Mucosa of descending colon (tissue), 3 donors: ENCODE measurements around the gene PXK. TPM values are rescaled to one million over a fixed set of nuclear protein-coding genes. Genes with fewer than 3 reads are reported as not detected.
"Not testable (repeated sequence)": the region's sequence is repeated elsewhere in the genome, so short reads cannot be mapped to it uniquely, and the experiment has no call there.

Source experiments
- ATAC-seq: fragments of 200-7000 bp; cut with Tn5 transposase; one replicate; pipeline ENCODE4 v1.9.1; 2020; ENCODE audit warnings: mild to moderate bottlenecking, moderate library complexity
- DNase-seq, 3 donors: peaks; one replicate each; pipeline ENCODE4 v3.0.0-alpha.2; 2020
- H3K36me3 ChIP-seq: fragments of 200-600 bp; one replicate; pipeline ENCODE4 v1.8.0; 2021; ENCODE audit warnings: low read depth, mild to moderate bottlenecking
- H3K4me1 ChIP-seq: fragments of 200-600 bp; one replicate; pipeline ENCODE4 v1.8.0; 2021; ENCODE audit warnings: low read depth, mild to moderate bottlenecking
- H3K4me3 ChIP-seq: fragments of 200-600 bp; one replicate; pipeline ENCODE4 v1.8.0; 2021; ENCODE audit warnings: mild to moderate bottlenecking
- H3K9me3 ChIP-seq: fragments of 200-600 bp; one replicate; pipeline ENCODE4 v1.8.0; 2021; ENCODE audit warnings: mild to moderate bottlenecking
- intact Hi-C, 2 donors: fragments of 100-400 bp; cut with DNase I in 1 of 2; cut with micrococcal nuclease in 1 of 2; formaldehyde crosslinking; loops; one replicate each; pipeline versions ENCODE4 v1.11.0 to v1.11.1; 2022; cut with DNase I, micrococcal nuclease
- long read RNA-seq, 2 donors: library from polyadenylated mRNA; unstranded; transcript quantifications; one replicate each; pipeline ENCODE4 v2.0.0, GENCODE V29; 2019 to 2021
- total RNA-seq, 3 donors: library from RNA; stranded (reverse); fragmentation: NEBNext Ultra II Directional in 2 of 3; extraction: Animal tissue kit (Norgen Biotek cat#: 25700) in 2 of 3; gene quantifications; one replicate each; pipeline versions ENCODE4 v1.2.1 to v1.2.4, GENCODE V29; 2021 to 2023
- TF ChIP-seq, protein P1 (sequence below): fragments of 200-600 bp; IDR thresholded peaks from one replicate; pipeline ENCODE4 v1.8.0; 2022; ENCODE audit warnings: antibody characterized with exemption, mild to moderate bottlenecking
- donor health status: DM: no; HTN: no; CAD: no; lungs with moderate emphysema.
- donor health status: DM: no; HTN: no; CAD: no.
- donor health status: DM: no; HTN: yes; CAD: no.

Gene PXK
- 10 to 100 TPM; 14.5 to 33.4 (median 19.5) TPM for total RNA-seq
- long read RNA-seq, donor 1, transcript PXK-201 (17 exons, 1,974 nt) = major isoform, 8 of 29 reads
- long read RNA-seq, donor 1, transcript PXK-202 (18 exons, 2,037 nt) = minor isoform, 6 of 29 reads
- long read RNA-seq, donor 1, partial matches to known transcripts = 5 of 29 reads
- long read RNA-seq, donor 1, other reads (novel, unspliced or antisense) = 10 of 29 reads
- long read RNA-seq, donor 2, partial matches to known transcripts = 20 of 30 reads
- long read RNA-seq, donor 2, other reads (novel, unspliced or antisense) = 6 of 30 reads

- Histone ChIP-seq H3K36me3 (no peaks in the 10 kb centered on the region), H3K4me3 (peak within 1 kb of the TSS; percentile 85), H3K4me1 (peaks cover 5% of the 10 kb centered on the region), H3K9me3 (no peaks in the 10 kb centered on the region)
- DNase-seq = peak; percentile 87 to 88 (median 87)
- ATAC-seq = peak; percentile 96
- intact Hi-C loops = no loop called here
- TF ChIP-seq, protein P1, sequence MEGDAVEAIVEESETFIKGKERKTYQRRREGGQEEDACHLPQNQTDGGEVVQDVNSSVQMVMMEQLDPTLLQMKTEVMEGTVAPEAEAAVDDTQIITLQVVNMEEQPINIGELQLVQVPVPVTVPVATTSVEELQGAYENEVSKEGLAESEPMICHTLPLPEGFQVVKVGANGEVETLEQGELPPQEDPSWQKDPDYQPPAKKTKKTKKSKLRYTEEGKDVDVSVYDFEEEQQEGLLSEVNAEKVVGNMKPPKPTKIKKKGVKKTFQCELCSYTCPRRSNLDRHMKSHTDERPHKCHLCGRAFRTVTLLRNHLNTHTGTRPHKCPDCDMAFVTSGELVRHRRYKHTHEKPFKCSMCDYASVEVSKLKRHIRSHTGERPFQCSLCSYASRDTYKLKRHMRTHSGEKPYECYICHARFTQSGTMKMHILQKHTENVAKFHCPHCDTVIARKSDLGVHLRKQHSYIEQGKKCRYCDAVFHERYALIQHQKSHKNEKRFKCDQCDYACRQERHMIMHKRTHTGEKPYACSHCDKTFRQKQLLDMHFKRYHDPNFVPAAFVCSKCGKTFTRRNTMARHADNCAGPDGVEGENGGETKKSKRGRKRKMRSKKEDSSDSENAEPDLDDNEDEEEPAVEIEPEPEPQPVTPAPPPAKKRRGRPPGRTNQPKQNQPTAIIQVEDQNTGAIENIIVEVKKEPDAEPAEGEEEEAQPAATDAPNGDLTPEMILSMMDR = no peak
Measured at GRCh38 chr3:58332575-58333188, at the start of gene PXK. Gene PXK, plus strand, starts transcription at chr3:58332892. Its CDS starts 97 bp downstream, at chr3:58332989.

DNA sequence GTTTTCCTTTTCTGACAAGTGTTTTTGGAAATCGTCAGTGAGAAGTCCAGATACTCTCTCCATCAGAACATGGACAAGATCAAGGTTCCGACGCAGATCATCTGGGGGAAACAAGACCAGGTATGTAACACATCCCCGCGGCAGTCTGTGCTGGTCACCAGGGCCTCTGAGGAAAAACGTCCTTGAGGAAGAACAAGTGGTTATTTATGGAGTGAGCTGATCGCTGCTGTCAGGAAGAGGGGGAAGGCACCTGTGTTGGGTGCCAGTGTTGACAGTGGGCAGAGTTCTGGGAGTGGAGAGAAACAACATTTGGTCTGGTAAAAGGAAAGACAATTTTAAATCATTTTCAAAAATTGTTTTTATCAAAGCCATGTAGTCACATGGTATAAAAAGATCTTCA is 47.4 kb upstream of the PXK start:
- Histone ChIP-seq H3K4me1 (no peaks in the 10 kb centered on the region), H3K9me3 (no peaks in the 10 kb centered on the region), H3K4me3 (no peak overlapping the region), H3K36me3 (no peaks in the 10 kb centered on the region)
- intact Hi-C loops = no loop called here
- DNase-seq (no peak), ATAC-seq (no peak)
- TF ChIP-seq, protein P1 = no peak

- no peak overlapping the region for H3K4me3 ChIP-seq
- intact Hi-C loops = no loop called here
- TF ChIP-seq, protein P1 = no peak
- ATAC-seq = no peak
- no peak for DNase-seq
- H3K9me3 ChIP-seq = no peaks in the 10 kb centered on the region
- no peaks in the 10 kb centered on the region for H3K4me1 ChIP-seq
- no peaks in the 10 kb centered on the region for H3K36me3 ChIP-seq
Measured at GRCh38 chr3:58287354-58287753, 45.3 kb upstream of the PXK start.

- Histone ChIP-seq H3K4me1 (no peaks in the 10 kb centered on the region), H3K36me3 (no peaks in the 10 kb centered on the region), H3K4me3 (no peak overlapping the region), H3K9me3 (no peaks in the 10 kb centered on the region)
- intact Hi-C loops = no loop called here
- DNase-seq (no peak), ATAC-seq (no peak)
- TF ChIP-seq, protein P1 = no peak
Measured at GRCh38 chr3:58288011-58288728, 44.5 kb upstream of the PXK start.

DNA sequence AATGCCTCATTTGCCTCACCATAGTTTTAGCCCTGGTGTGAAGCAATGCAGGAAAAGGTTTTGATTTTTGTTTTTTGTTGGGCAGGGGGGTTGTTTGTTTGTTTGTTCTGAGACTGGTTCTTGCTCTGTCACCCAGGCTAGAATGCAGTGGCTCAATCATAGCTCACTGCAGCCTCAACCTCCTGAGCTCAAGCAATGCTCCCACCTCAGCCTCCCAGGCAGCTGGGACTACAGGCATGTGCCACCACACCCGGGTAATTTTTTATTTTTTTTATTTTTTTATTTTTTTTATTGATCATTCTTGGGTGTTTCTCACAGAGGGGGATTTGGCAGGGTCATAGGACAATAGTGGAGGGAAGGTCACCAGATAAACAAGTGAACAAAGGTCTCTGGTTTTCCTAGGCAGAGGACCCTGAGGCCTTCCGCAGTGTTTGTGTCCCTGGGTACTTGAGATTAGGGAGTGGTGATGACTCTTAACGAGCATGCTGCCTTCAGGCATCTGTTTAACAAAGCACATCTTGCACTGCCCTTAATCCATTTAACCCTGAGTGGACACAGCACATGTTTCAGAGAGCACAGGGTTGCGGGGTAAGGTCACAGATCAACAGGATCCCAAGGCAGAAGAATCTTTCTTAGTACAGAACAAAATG is 43.6 kb upstream of the PXK start:
- ATAC-seq, H3K36me3 ChIP-seq, H3K4me1 ChIP-seq, H3K4me3 ChIP-seq, intact Hi-C loops, DNase-seq, H3K9me3 ChIP-seq: not testable (repeated sequence)

DNA sequence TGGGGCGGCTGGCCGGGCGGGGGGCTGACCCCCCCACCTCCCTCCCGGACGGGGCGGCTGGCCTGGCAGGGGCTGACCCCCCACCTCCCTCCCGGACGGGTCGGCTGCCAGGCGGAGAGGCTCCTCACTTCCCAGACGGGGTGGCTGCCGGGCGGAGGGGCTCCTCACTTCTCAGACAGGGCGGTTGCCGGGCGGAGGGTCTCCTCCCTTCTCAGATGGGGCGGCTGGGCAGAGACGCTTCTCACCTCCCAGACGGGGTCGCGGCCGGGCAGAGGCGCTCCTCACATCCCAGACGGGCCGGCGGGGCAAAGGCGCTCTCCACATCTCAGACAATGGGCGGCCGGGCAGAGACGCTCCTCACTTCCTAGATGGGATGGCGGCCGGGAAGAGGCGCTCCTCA is 42.2 kb upstream of the PXK start:
- H3K4me1 ChIP-seq, intact Hi-C loops, ATAC-seq: not testable (repeated sequence)

More for the DNA sequence above, 42.2 kb upstream of the PXK start:
- H3K9me3 ChIP-seq, DNase-seq, H3K36me3 ChIP-seq, H3K4me3 ChIP-seq: not testable (repeated sequence)
